BE2C (cell line): ENCODE measurements around the gene TP63.

Experiments
- DNase-seq: peaks from one replicate; pipeline ENCODE4 v3.0.0-alpha.2; 2020
- H3K27me3 ChIP-seq: fragments of 250-450 bp; sonication (Bioruptor Pico); 2 replicates; pipeline ENCODE4 v1.5.1; 2020; ENCODE audit warnings: mild to moderate bottlenecking
- H3K36me3 ChIP-seq: fragments of 250-450 bp; sonication (Bioruptor Pico); 2 replicates; pipeline ENCODE4 v1.5.1; 2020; ENCODE audit warnings: mild to moderate bottlenecking
- H3K4me1 ChIP-seq: fragments of 250-450 bp; sonication (Bioruptor Pico); 2 replicates; pipeline ENCODE4 v1.5.1; 2020
- H3K4me3 ChIP-seq: 2 replicates; pipeline ENCODE4 v1.5.1; 2011; ENCODE audit warnings: low read depth, low read length
- H3K9me3 ChIP-seq: fragments of 250-450 bp; sonication (Bioruptor Pico); 2 replicates; pipeline ENCODE4 v1.5.1; 2020
- CTCF ChIP-seq: IDR thresholded peaks from 2 replicates; pipeline ENCODE4 v1.5.1; 2012; ENCODE audit warnings: mild to moderate bottlenecking, low read depth, low read length

TP63 gene

GRCh38 chr3:189845069-189845468, 213.9 kb downstream of the TP63 start:
- Histone ChIP-seq H3K4me1 (no peaks in the 10 kb centered on the region), H3K4me3 (no peak overlapping the region), H3K27me3 (no peaks in the 10 kb centered on the region), H3K9me3 (no peaks in the 10 kb centered on the region), H3K36me3 (no peaks in the 10 kb centered on the region)
- no peak for DNase-seq
- no peak for TF ChIP-seq CTCF

- no peaks in the 10 kb centered on the region for H3K9me3 ChIP-seq
- no peaks in the 10 kb centered on the region for H3K27me3 ChIP-seq
- no peak for DNase-seq
- no peaks in the 10 kb centered on the region for H3K36me3 ChIP-seq
- no peak overlapping the region for H3K4me3 ChIP-seq
- no peak for TF ChIP-seq CTCF
- no peaks in the 10 kb centered on the region for H3K4me1 ChIP-seq
Measured at GRCh38 chr3:189848395-189849040, 217.3 kb downstream of the TP63 start.

- H3K36me3 ChIP-seq, result no peaks in the 10 kb centered on the region
- H3K9me3 ChIP-seq, result no peaks in the 10 kb centered on the region
- H3K4me3 ChIP-seq, result no peak overlapping the region
- no peak for DNase-seq
- no peak for TF ChIP-seq CTCF
- H3K27me3 ChIP-seq, result no peaks in the 10 kb centered on the region
- no peaks in the 10 kb centered on the region for H3K4me1 ChIP-seq
Measured at GRCh38 chr3:189849262-189849661, 218.1 kb downstream of the TP63 start.

GRCh38 chr3:189851682-189852081, 220.5 kb downstream of the TP63 start:
- Histone ChIP-seq H3K4me1 (no peaks in the 10 kb centered on the region), H3K36me3 (no peaks in the 10 kb centered on the region), H3K9me3 (no peaks in the 10 kb centered on the region), H3K27me3 (no peaks in the 10 kb centered on the region), H3K4me3 (no peak overlapping the region)
- no peak for DNase-seq
- TF ChIP-seq CTCF, result no peak

- no peaks in the 10 kb centered on the region for H3K4me1 ChIP-seq
- no peaks in the 10 kb centered on the region for H3K36me3 ChIP-seq
Measured at GRCh38 chr3:189853906-189854305, 222.7 kb downstream of the TP63 start.

More at GRCh38 chr3:189853906-189854305, 222.7 kb downstream of the TP63 start:
- no peaks in the 10 kb centered on the region for H3K9me3 ChIP-seq
- H3K27me3 ChIP-seq, result no peaks in the 10 kb centered on the region
- TF ChIP-seq CTCF, result no peak
- no peak overlapping the region for H3K4me3 ChIP-seq
- DNase-seq, result no peak
